GM12878 (cell line): ENCODE data around the gene ARHGAP15.

ENCODE experiments used
- CEBPB ChIP-seq, 2 experiments: fragments of 150-350 bp in 1 of 2; IDR thresholded peaks; 2 replicates each; pipeline ENCODE4 v1.6.1; 2012 to 2014; ENCODE audit warnings: low read depth in 2 of 2, low read length in 2 of 2, borderline replicate concordance in 1 of 2, inconsistent platforms in 1 of 2
- CHD2 ChIP-seq: IDR thresholded peaks from 2 replicates; pipeline ENCODE4 v1.6.1; 2011; ENCODE audit warnings: low read depth, low read length, improper control_type of control experiment, borderline replicate concordance
- CHD4 ChIP-seq: fragments of 200-600 bp; sonication (generic); IDR thresholded peaks from 2 replicates; pipeline ENCODE4 v1.6.1; 2016; ENCODE audit warnings: mild to moderate bottlenecking
- CREB1 ChIP-seq: IDR thresholded peaks from 2 replicates; pipeline ENCODE4 v1.6.1; 2012; ENCODE audit warnings: low read depth, mild to moderate bottlenecking, inconsistent platforms
- CREM ChIP-seq: IDR thresholded peaks from 2 replicates; pipeline ENCODE4 v1.6.1; 2014; ENCODE audit warnings: antibody characterized with exemption, low read depth
- CTCF ChIP-seq, 3 experiments: IDR thresholded peaks in 2 of 3; conservative IDR thresholded peaks in 1 of 3; 2 replicates each; pipeline ENCODE4 v1.5.1; 2011; ENCODE audit warnings: low read depth in 3 of 3, low read length in 3 of 3, mild to moderate bottlenecking in 3 of 3, control low read depth in 2 of 3, moderate library complexity in 2 of 3, inconsistent platforms in 1 of 3, mixed read lengths in 1 of 3; ENCODE audit not compliant: control insufficient read depth in 2 of 3, insufficient read depth in 1 of 3; ENCODE audit errors: extremely low read depth in 1 of 3
- ETV6 ChIP-seq, 2 experiments: fragments of 450-650 bp in 1 of 2; IDR thresholded peaks in 1 of 2; conservative IDR thresholded peaks in 1 of 2; 2 replicates each; pipeline ENCODE4 v1.6.1; 2014; ENCODE audit warnings: antibody characterized with exemption in 1 of 2, borderline replicate concordance in 1 of 2, low read depth in 1 of 2, mild to moderate bottlenecking in 1 of 2, moderate library complexity in 1 of 2
- EZH2 ChIP-seq: IDR thresholded peaks from 2 replicates; pipeline ENCODE4 v1.6.1; 2012; ENCODE audit warnings: low read depth, mild to moderate bottlenecking, control low read depth, inconsistent platforms, low read length, borderline replicate concordance; ENCODE audit not compliant: control insufficient read depth
- KLF5 ChIP-seq: fragments of 450-650 bp; IDR thresholded peaks from 2 replicates; pipeline ENCODE4 v1.6.1; 2014; ENCODE audit warnings: mild to moderate bottlenecking; ENCODE audit not compliant: partially characterized antibody
- NR2C1 ChIP-seq: fragments of 450-650 bp; IDR thresholded peaks from 2 replicates; pipeline ENCODE4 v1.6.1; 2017; ENCODE audit warnings: antibody characterized with exemption, mild to moderate bottlenecking, moderate library complexity
- POLR2A ChIP-seq: IDR thresholded peaks from 2 replicates; pipeline ENCODE4 v1.6.1; 2011; ENCODE audit warnings: low read depth, mild to moderate bottlenecking, low read length
- YY1 ChIP-seq: IDR thresholded peaks from 2 replicates; pipeline ENCODE4 v1.6.1; 2011; ENCODE audit warnings: low read depth, mild to moderate bottlenecking, low read length
- ZNF592 ChIP-seq: fragments of 450-650 bp; IDR thresholded peaks from 2 replicates; pipeline ENCODE4 v1.6.1; 2017; ENCODE audit warnings: mild to moderate bottlenecking, moderate library complexity
- TF ChIP-seq, protein P1 (sequence below): fragments of 450-650 bp; IDR thresholded peaks from 2 replicates; pipeline ENCODE4 v1.6.1; 2014; ENCODE audit warnings: mild to moderate bottlenecking

DNA sequence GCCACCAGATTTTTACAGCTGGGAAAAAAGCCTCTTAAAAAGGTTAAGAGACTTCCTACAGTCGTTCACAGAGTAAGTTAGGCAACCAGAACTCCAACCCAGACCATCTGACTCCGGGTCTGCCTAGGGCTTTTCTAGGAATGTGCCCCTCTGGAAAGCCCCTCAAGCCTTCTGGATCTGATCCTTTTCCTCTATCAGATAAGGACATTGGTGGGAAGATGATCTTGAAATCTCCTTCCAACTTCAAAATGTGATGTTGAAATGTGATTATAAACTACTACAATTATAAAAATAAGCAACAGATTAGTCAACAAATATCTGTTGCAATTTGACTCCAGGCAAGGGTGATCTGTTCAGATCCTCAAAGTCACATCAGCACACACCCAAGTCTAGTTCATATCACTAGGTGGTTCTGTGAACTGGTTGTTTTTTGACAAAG lies 270.4 kb downstream of the ARHGAP15 start:
- no peak for TF ChIP-seq ZNF592
- TF ChIP-seq, protein P1, sequence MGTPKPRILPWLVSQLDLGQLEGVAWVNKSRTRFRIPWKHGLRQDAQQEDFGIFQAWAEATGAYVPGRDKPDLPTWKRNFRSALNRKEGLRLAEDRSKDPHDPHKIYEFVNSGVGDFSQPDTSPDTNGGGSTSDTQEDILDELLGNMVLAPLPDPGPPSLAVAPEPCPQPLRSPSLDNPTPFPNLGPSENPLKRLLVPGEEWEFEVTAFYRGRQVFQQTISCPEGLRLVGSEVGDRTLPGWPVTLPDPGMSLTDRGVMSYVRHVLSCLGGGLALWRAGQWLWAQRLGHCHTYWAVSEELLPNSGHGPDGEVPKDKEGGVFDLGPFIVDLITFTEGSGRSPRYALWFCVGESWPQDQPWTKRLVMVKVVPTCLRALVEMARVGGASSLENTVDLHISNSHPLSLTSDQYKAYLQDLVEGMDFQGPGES: no peak
- no peak for TF ChIP-seq EZH2
- TF ChIP-seq POLR2A: no peak
- no peak for TF ChIP-seq NR2C1
- TF ChIP-seq CTCF (IDR thresholded peaks at IDR 0.05 in 2 of 3, conservative IDR thresholded peaks at IDR 0.05 in 1 of 3; ENCODE audit: control insufficient read depth in 2 of 3, extremely low read depth in 1 of 3, insufficient read depth in 1 of 3, low read depth in 3 of 3, low read length in 3 of 3): no peak
- TF ChIP-seq YY1: no peak
- no peak for TF ChIP-seq KLF5
- TF ChIP-seq CHD2: no peak
- no peak for TF ChIP-seq CEBPB (IDR thresholded peaks at IDR 0.05; ENCODE audit: borderline replicate concordance in 1 of 2, low read depth in 2 of 2, low read length in 2 of 2)
- TF ChIP-seq CHD4: no peak
- no peak for TF ChIP-seq CREB1
- no peak for TF ChIP-seq ETV6 (conservative IDR thresholded peaks at IDR 0.05 in 1 of 2, IDR thresholded peaks at IDR 0.05 in 1 of 2; ENCODE audit: borderline replicate concordance in 1 of 2, low read depth in 1 of 2)
- no peak for TF ChIP-seq CREM
